HG02763 (cell line): Measurements from ENCODE around the gene AGR2.
"Not testable (repeated sequence)": the region's sequence is repeated elsewhere in the genome, so short reads cannot be mapped to it uniquely, and the experiment has no call there.

Experiments used
- ATAC-seq: cut with Tn5 transposase; IDR thresholded peaks from one replicate; pipeline ENCODE4 v1.9.1; 2021; ENCODE audit warnings: mild to moderate bottlenecking, moderate library complexity; ENCODE audit not compliant: unreplicated experiment

AGR2 gene

GRCh38 chr7:16774986-16775385 is 29.8 kb downstream of the AGR2 start:
- ATAC-seq = no peak

DNA sequence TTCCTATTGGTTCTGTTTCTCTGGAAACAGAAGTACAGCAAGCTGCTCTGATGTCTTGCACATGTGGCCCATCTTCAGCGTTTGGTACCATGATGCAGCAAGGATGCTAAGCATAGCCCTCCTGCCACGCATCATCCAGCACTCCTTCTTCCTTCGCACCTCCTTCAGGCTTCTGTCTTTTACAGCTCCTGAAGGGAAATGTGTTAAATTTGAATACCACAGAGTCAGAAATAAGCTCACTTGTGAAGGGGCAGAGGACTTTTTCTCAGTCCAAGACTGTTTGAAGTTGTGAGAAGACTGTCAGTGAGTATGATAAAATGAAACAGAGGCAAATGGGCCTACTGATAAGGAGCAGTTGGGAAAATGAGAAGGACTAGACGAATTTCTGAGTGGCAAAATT is 30.5 kb downstream of the AGR2 start:
- ATAC-seq = no peak

DNA sequence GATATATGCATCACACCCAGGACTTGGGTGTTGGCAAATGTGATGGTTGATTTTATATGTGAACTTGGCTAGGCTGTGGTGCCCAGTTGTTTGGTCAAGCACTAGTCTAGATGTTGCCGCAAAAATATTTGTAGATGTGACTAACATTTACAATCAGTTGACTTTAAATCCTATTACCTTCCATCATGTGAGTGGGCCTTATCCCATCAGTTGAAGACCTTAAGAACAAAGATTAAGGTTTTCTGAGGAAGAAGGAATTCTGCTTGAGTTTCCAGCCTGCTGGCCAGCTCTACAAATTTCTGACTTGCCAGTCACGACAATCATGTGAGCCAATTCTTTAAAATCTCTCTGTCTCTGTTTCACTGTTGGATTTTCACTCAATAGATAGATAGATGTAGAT is 30.9 kb downstream of the AGR2 start:
- ATAC-seq = no peak

- no peak for ATAC-seq
These were observed 31.5 kb downstream of the AGR2 start for GRCh38 chr7:16773326-16773725.

GRCh38 chr7:16770657-16771329 is 34.0 kb downstream of the AGR2 start:
- no peak for ATAC-seq

DNA sequence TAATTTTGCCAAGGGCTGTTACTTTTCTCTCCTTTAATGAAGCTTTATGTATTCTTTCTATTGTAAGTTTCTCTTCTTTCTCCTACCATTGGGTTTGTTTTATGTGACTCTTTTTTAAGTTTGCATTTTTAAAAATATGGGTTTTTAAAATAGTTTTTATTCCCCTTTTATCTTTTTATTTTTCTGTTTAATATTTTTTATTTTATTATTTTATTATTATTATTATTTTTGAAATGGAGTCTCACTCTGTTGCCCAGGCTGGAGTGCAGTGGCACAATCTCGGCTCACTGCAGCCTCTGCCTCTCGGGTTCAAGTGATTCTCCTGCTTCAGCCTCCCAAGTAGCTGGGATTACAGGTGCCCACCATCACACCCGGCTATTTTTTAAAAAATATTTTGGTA is 34.8 kb downstream of the AGR2 start:
- ATAC-seq = not testable (repeated sequence)

DNA sequence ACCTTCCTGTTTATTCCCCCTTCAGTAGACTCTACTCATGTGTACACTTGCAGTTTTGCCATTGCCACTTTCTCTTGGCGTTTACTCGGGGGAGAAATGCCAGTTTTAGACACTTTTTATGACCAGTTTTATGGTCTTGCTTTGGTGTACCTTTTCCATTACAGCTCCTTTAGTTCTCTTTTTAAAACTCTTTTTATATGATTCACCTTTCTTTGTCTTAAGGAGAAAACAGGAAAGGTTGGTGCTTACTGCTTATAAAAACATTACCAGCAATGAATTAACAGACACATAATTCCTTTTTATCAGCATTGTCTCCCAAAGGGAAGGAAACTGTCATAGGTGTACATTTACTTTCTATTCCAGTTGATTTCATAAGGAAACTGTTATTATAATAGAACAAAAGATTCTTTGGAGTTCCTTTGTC is 39.4 kb downstream of the AGR2 start:
- ATAC-seq = no peak

GRCh38 chr7:16764942-16765341 is 39.9 kb downstream of the AGR2 start:
- ATAC-seq = no peak

GRCh38 chr7:16762177-16762576 is 42.6 kb downstream of the AGR2 start:
- ATAC-seq = no peak

DNA sequence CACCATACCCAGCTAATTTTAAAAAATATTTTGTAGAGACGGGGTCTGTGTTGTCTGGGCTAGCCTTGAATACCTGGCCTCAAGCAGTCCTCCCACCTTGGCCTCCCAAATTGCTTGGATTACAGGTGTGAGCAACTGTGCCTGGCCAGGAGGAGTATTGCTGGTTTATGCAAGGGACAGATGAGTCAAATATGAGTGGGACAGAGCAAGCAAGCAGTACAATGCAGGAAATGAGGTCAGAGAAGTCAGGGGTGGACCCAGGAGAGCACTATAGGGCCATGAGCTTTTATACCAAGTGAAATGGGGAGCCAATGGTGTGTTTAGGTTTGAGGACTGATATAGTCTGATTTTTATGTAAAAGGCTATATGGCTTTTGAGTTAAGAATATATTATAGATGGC is 45.0 kb downstream of the AGR2 start:
- ATAC-seq = no peak

GRCh38 chr7:16758631-16759611 is 45.9 kb downstream of the AGR2 start:
- ATAC-seq = no peak

DNA sequence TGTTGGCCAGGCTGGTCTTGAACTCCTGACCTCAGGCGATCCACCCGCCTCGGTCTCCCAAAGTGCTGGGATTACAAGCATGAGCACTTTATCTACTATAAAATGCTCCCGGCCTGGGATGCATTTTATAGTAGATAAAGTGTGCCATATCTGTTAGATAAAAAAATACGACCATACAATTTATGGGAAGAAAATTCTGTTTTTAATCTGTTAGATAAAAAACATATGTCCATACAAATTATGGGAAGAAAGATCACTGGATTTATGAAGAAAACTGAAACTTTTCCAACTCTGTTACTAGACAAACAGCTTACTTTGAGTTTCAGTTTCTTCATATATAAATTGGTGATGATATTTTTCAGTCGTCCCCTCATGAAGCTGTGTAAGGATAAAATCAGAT is 46.8 kb downstream of the AGR2 start:
- ATAC-seq = no peak

DNA sequence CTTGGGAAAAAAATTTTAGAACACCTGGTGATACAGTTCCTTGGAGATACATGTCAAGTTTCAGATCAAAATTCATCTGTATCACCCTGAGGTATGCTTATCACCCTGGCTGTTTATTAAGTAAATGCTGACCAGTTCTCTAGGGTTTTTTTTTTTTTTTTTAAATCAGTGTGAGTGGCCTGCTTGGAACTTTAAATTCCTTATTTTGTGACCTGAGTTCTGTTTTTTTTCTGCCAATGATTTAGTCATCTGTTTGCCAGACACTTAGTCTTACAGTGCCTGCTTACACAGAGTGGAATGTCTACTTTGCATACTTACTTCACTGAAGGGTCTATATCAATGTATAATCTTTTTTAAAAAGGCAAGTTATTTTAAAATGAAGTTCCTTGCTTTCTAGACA is 49.4 kb downstream of the AGR2 start:
- ATAC-seq = no peak

- no peak for ATAC-seq
These were observed 49.9 kb downstream of the AGR2 start for GRCh38 chr7:16754856-16755317.

DNA sequence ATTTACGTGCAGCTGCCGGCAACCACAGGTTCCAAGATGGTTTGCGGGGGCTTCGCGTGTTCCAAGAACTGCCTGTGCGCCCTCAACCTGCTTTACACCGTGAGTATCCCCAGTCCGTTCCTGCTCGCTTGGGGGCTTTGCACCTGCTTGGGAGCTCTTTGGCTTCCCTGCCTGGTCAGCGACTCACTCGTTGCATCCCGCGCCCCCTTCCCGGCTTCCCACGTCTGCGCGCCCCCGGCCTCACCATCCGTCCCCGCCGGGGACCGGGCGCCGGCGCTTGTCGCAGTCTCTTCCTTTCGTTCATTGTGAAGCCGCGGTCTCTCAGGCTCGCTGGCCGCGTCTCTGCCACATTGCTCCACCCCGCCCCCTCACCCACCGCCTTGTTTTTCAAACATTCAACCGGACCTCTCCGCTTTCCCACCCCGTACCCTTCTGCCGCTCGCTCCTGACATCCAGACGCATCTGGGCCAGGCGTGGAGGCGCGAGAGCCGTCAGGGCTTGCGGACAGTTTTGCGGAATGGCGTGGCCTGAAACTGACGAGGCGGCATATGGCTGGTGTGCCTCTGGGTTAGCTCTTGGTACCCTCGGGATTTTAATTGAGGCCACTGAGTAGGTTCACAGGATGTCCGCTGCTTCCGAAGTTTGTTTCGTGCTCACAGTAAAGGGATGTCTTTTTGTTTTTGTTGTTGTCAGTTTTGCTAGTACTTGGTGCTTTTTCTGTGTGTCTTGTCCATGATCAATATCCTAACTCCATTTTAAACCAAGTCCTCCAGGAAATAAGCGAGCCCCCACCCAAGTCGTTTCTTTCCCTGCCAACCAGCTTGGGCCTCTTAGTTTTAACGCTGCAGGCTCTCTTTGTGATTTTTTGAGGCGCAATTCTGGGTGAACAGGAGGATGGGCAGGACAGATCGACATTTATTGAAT is 50.6 kb downstream of the AGR2 start:
- ATAC-seq = no peak

- ATAC-seq = peak; percentile 77
These were observed 51.5 kb downstream of the AGR2 start, which contains the start of gene TSPAN13 for GRCh38 chr7:16753102-16753931. Gene TSPAN13, plus strand, starts transcription at chr7:16753755. Its CDS starts 213 bp downstream, at chr7:16753968.

- ATAC-seq = no peak
These were observed 57.7 kb downstream of the AGR2 start for GRCh38 chr7:16747102-16747501.

- no peak for ATAC-seq
These were observed 59.2 kb downstream of the AGR2 start for GRCh38 chr7:16745645-16746044.

DNA sequence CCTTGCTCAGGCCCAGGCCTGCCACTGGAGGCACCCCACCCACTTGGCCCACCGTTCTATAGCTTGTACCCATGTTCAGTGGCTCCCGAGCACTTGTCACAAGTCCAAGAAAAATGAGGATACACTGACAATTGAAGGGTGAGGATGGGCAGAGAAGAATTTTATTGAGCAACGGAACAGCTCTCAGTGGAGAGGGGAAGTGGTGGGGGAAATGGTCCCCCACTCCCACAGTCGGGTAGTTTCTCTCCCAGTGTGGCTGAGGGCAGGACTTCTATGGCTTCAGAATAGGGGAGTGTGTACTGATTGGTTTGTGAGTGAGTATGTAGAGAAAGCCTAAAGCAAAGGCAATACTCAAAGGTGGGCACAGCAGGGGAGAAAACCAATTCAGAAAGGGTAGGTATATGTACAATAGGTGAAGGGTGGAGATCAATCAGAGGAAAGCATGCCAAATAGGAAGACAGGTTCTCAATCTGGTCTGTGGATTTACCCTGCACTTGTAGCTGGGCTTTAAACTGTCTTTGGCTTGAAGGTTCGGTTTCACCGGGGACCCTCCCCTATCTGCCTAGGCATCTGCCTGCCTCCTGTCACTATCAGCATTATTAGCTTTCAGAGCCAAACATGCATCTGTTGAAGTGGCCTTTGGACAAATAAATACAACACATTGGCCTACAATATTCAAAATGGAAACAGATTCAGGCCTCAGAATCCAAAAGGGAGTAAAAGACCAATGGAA is 60.1 kb downstream of the AGR2 start:
- no peak for ATAC-seq
